Right lobe of liver (tissue), 6 donors: Measurements from ENCODE around the gene RAD18. TPM values are rescaled to one million over a fixed set of nuclear protein-coding genes. Genes with fewer than 3 reads are reported as not detected.

Experiments used
- ATAC-seq, 4 donors: fragments of 200-7000 bp; cut with Tn5 transposase; one replicate each; pipeline ENCODE4 v1.9.1; 2020; ENCODE audit warnings: mild to moderate bottlenecking in 4 of 4, moderate library complexity in 4 of 4
- DNase-seq, 3 donors: peaks; one replicate each; pipeline ENCODE4 v3.0.0-alpha.2; 2020
- H3K27ac ChIP-seq, 3 donors: fragments of 200-600 bp; one replicate each; pipeline ENCODE4 v1.8.0; 2022
- H3K27me3 ChIP-seq, 2 donors: fragments of 200-600 bp; one replicate each; pipeline ENCODE4 v1.8.0; 2022
- H3K36me3 ChIP-seq, 4 donors: fragments of 200-600 bp; sonication (generic) in 1 of 4; one replicate each; pipeline versions ENCODE4 v1.5.1 to v1.8.0; 2017 to 2022; ENCODE audit warnings: control low read depth in 1 of 4
- H3K4me1 ChIP-seq, 4 donors: fragments of 200-600 bp; sonication (generic) in 1 of 4; one replicate each; pipeline versions ENCODE4 v1.5.1 to v1.8.0; 2017 to 2022; ENCODE audit warnings: control low read depth in 1 of 4
- H3K4me3 ChIP-seq, 3 donors: fragments of 200-600 bp; one replicate each; pipeline ENCODE4 v1.8.0; 2022
- H3K9me3 ChIP-seq, 4 donors: fragments of 200-600 bp; sonication (generic) in 1 of 4; one replicate each; pipeline versions ENCODE4 v1.5.1 to v1.8.0; 2017 to 2022; ENCODE audit warnings: control low read depth in 1 of 4
- CTCF ChIP-seq, 4 donors: fragments of 200-600 bp in 3 of 4; fragments of 450-650 bp in 1 of 4; IDR thresholded peaks; one replicate each; pipeline versions ENCODE4 v1.5.1 to v1.8.0; 2016 to 2022; ENCODE audit warnings: antibody characterized with exemption in 4 of 4, mild to moderate bottlenecking in 2 of 4
- POLR2A ChIP-seq: fragments of 450-650 bp; IDR thresholded peaks from one replicate; pipeline ENCODE4 v1.6.1; 2017; ENCODE audit warnings: antibody characterized with exemption, mild to moderate bottlenecking
- WGBS: methylation state at CpG from one replicate; pipeline ENCODE4 v1.1.6; 2018; ENCODE audit warnings: low coverage, low lambda C conversion rate; ENCODE audit not compliant: insufficient coverage; ENCODE audit errors: missing lambda C conversion rate; 5-methylcytosine and 5-hydroxymethylcytosine counted together
- intact Hi-C, 2 donors: fragments of 100-400 bp; cut with DNase I; formaldehyde crosslinking; loops; one replicate each; pipeline versions ENCODE4 v1.11.2 to v1.14.1; 2022
- total RNA-seq, 6 experiments: library from RNA; depleted of rRNA in 2 of 6; stranded (reverse); fragments of >200 nt in 2 of 6; fragmentation: NEBNext Ultra II Directional in 3 of 6; extraction: Animal tissue kit (Norgen Biotek cat#: 25700) in 3 of 6; gene quantifications; one replicate each; pipeline versions ENCODE4 v1.1.0 to v1.2.4, GENCODE V29; 2016 to 2023
- donor health status: DM: no; HTN: yes; CAD: no.
- donor health status: DM: no; HTN: no; CAD: no.
- donor health status: DM: no; HTN: no; CAD: no.
- donor health status: DM: no; HTN: yes; CAD: no.
- donor health status: DM: no; HTN: yes; CAD: no.

The RAD18 gene
- total RNA-seq, 6 experiments from 2014 or later, result 1.9 to 5.1 (median 4.3) TPM

GRCh38 chr3:8966820-8967348 lies 3.6 kb upstream of the RAD18 start:
- H3K27me3 ChIP-seq, result no peaks in the 10 kb centered on the region
- TF ChIP-seq POLR2A (no peak), CTCF (IDR thresholded peaks at IDR 0.05) (no peak)
- ATAC-seq, result no peak
- H3K36me3 ChIP-seq, result no peaks in the 10 kb centered on the region
- no peak overlapping the region for H3K27ac ChIP-seq
- intact Hi-C loops, result loop anchor here in 1 of 2 donors (5.0 kb wide), 1 partner anchor 100 kb away; no protein-coding TSS in a partner anchor
- no peaks in the 10 kb centered on the region for H3K9me3 ChIP-seq
- no peak overlapping the region for H3K4me3 ChIP-seq
- no peak for DNase-seq
- H3K4me1 ChIP-seq, result peaks cover 0 to 42% (median 11%) of the 10 kb centered on the region in 4 donors
- 95% methylated on average over 3 of the region's 3 CpGs for WGBS

GRCh38 chr3:8966150-8966819 lies 3.0 kb upstream of the RAD18 start:
- no peaks in the 10 kb centered on the region for H3K36me3 ChIP-seq
- no peaks in the 10 kb centered on the region for H3K27me3 ChIP-seq
- no peak overlapping the region for H3K4me3 ChIP-seq
- no peaks in the 10 kb centered on the region for H3K9me3 ChIP-seq
- intact Hi-C loops, result loop anchor here in 1 of 2 donors (5.0 kb wide), 1 partner anchor 101 kb away; no protein-coding TSS in a partner anchor
- H3K4me1 ChIP-seq, result peaks cover 0 to 42% (median 11%) of the 10 kb centered on the region in 4 donors
- peak overlapping the region; percentile 52 to 83 (median 59) for H3K27ac ChIP-seq
- 86% methylated on average over 1 of the region's 2 CpGs for WGBS
- ATAC-seq, result no peak
- no peak for TF ChIP-seq POLR2A
- no peak for TF ChIP-seq CTCF (IDR thresholded peaks at IDR 0.05)
- no peak for DNase-seq

GRCh38 chr3:8964436-8965370 lies 1.4 kb upstream of the RAD18 start:
- peak overlapping the region; percentile 52 to 83 (median 59) for H3K27ac ChIP-seq
- TF ChIP-seq POLR2A, result no peak
- intact Hi-C loops, result loop anchor here in 1 of 2 donors (5.0 kb wide), 1 partner anchor 103 kb away; no protein-coding TSS in a partner anchor
- H3K4me3 ChIP-seq, result no peak overlapping the region
- H3K9me3 ChIP-seq, result no peaks in the 10 kb centered on the region
- no peaks in the 10 kb centered on the region for H3K36me3 ChIP-seq
- no peaks in the 10 kb centered on the region for H3K27me3 ChIP-seq
- DNase-seq (no peak), ATAC-seq (peak; percentile 72 to 75 (median 74))
- 72% methylated on average over 9 of the region's 11 CpGs for WGBS
- peaks cover 0 to 42% (median 11%) of the 10 kb centered on the region in 4 donors for H3K4me1 ChIP-seq

- Histone ChIP-seq H3K4me3 (peak overlapping the region; percentile 67 to 88 (median 79)), H3K4me1 (peaks cover 0 to 42% (median 11%) of the 10 kb centered on the region in 4 donors), H3K9me3 (no peaks in the 10 kb centered on the region), H3K27me3 (no peaks in the 10 kb centered on the region), H3K27ac (no peak overlapping the region), H3K36me3 (no peaks in the 10 kb centered on the region)
- intact Hi-C loops, result no loop called here
- ATAC-seq (no peak), DNase-seq (no peak)
- WGBS, result 34% methylated on average over 6 of the region's 6 CpGs
- TF ChIP-seq CTCF (IDR thresholded peaks at IDR 0.05), result no peak
- TF ChIP-seq POLR2A, result no peak
Measured at GRCh38 chr3:8962226-8962861, 928 bp downstream of the RAD18 start.
